GOT3 (cell line): ENCODE measurements around the gene NKD1.
"Not testable (repeated sequence)": the region's sequence is repeated elsewhere in the genome, so short reads cannot be mapped to it uniquely, and the experiment has no call there.

Source experiments
- DNase-seq: peaks from one replicate; lab custom pipeline; 2025; ENCODE audit warnings: mixed read lengths; lab: John Stamatoyannopoulos, UW

NKD1 gene

DNA sequence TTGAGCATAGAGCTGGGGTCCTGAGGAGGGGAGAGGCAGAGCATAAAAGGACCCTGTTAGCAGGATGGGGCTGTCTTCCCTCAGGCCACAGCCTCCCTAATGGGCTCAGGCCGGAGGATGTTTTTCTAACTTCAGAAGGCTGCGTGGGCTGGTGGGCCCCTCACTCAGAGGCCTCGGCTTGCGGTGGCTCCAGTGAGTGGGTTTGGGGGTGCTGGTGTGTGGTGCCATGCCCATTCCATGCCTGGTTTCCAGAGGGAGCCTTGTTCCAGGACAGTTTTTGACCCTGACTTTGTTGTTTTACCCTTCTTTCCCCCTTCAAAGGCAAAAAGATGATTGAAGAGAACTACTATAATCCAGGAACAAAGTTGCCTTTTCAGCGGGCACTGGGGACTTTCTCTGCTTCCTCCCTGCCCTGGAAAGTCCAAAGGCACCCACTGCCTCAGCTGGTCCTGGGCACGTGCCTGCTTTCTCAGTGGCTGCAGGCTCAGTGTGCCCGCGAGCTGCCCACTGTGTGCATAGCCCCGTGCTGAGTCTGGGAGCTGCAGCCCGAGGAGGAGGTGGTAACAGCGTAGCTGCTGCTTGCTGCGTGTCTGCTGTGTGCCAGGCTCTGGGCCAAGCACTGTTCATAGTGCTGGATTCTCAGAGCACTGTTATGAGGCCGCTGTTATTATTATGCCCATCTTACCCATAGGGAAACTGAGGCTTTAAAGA, 11.8 kb downstream of the NKD1 start:
- DNase-seq = no peak

DNA sequence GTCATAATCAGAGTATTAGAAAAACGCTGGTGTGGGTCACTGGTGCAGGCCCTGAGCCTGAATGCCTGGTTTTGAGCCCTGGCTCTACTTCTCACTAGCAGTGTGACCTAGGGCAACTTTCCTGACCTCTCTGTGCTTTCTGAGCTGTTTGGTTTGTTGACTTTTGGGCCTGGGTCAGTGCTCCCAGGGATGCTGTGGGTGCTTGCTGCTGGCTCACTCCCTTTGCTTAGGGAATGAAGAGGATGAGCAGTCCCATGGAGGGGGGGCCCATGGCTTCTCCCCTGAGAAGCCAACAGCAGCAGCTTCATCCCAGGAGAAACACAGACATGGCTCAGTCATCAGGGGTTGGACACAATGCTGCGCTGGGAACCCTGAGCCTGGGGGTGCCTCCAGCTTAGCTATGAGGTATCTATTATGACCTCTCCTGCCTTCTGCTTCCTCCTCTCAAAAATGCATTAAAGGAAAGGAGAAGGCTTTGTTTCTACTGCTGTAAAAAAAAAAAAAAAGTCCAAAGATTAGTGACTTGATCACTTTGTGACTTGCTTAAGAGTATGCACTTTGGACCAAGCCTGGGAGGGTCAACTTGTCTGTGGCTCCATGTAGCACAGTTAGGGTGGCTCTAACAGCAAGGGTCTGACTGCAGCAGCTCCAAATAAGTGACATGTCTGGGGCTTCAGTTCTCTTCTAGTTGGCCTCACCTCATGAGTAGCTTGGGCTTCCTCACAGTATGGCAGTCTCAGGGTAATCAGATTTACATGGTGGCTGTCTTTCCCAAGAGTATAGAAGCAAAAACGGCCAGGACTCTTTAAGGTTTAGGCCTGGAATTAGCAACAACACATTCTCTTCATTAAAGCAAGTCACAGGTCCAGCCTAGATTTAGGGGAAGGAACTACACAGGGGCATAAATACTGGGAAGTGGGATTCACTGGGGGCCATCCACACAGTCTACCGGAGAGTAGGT, 13.0 kb downstream of the NKD1 start:
- DNase-seq = no peak

DNA sequence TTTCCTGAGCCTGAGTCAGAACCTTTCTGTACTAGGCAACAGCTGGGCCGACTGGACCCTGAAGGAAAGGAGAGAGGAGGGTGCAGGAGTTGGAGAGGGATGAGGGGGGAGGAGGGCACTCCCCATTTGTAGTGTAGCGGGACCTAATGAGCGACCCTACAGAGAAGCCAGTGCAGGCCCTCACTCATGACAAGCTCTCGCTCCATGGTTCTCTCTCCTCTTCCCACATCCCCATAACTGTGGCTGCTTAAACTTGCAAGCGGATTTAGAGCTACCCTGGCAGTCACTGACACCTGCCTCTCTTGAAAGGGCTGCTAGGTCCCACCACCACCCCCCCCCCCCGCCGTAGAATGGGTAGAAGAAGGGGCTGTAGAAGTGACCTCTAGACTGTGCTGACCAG, 14.5 kb downstream of the NKD1 start:
- no peak for DNase-seq

DNA sequence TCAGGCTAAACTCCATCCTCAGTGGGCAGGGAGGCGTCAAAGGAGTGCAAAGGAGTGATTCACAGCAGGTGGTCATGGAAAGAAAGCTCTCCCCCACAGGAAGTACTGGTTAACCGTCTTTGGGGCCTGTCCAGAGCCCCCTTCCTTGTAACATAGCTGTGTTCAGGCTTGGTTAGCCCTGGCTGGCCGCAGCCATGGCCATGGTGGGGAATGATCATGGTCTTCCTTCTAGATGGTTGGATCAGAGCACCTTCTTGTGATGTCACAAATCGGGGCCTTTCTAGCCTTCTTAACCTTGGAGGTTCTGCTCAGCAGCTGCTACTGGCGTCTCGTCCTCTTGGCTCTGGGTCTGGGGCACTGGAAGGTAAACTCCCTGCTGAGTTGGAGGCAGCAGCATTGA, 15.8 kb downstream of the NKD1 start:
- no peak for DNase-seq

DNA sequence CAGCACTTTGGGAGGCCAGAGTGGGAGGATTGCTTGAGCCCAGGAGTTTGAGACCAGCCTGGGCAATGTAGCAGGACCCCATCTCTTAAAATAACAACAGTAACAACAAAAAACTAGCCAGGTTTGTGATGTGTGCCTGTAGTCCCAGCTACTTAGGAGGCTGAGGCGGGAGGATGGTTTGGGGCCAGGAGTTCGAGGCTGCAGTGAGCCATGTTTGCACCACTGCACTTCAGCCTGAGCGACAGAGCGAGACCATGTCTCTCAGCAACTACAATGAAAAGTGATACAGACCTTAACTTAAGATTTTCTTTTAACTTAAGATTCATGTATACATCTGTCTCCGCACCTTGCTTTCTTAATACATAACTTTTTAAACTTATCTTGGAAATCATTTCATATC, 17.2 kb downstream of the NKD1 start:
- DNase-seq = no peak

DNA sequence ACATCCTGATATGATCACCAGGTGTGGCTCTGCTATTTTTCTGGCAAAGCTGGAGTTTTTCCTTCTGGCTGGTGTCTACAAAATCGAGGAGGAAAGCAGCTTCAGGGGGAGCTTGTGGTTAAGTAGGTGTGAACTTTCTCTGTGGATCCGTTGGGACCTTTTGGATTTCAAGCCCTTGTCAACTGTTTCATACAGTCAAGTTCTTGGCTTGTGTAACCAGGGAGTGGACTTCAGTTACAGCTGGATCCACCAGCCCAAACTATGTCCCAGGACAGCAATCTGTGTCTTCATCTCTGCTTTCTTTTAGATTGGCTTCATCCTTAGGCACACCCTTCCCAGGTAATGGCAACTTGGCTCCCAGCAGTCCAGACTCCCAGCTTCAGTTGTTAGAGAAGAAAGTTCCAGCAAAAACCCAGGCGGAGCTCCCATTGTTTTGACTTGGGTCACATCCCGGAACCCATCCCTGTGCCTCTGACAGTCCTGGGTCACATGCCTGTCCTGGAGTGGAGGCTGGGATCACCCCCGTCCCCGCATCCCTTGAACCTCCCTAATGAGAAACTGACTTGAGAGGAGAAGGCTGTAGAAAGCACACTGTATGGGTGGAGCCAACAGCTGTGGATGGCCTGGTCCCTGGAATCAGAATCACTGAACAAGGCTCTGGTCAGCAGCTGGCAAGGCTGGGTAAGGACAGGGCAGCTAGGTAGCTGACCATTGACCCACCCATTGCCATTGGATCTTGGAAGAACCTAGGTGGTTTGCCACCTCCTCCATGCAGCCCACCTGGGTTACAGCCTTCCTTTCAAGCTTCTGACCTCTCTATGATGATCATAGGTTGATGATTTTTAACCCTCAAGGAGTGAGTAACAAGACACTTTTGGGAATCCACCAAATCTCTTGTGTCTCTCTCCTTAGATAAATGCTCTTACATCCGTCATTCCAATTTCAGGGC, 18.1 kb downstream of the NKD1 start:
- DNase-seq = no peak

DNA sequence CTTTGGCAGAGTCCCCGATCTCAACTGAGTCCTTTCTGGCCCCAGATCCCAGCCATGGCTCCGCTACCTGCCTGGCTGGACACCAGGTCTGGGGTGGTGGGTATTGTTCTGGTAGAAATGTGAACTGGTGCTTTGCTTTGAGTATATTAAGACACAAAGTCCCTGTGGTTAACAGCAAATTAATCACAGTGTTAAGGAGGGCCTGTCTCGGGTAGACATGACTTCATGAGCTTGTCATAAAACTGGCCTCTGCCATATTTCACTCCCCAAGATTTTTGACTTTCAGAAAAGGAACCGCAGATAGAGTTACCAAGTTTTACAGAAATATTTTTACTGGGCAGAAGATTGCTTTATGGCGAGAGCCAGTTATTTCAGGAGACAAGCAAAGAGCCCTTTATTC, 19.5 kb downstream of the NKD1 start:
- DNase-seq = no peak

DNA sequence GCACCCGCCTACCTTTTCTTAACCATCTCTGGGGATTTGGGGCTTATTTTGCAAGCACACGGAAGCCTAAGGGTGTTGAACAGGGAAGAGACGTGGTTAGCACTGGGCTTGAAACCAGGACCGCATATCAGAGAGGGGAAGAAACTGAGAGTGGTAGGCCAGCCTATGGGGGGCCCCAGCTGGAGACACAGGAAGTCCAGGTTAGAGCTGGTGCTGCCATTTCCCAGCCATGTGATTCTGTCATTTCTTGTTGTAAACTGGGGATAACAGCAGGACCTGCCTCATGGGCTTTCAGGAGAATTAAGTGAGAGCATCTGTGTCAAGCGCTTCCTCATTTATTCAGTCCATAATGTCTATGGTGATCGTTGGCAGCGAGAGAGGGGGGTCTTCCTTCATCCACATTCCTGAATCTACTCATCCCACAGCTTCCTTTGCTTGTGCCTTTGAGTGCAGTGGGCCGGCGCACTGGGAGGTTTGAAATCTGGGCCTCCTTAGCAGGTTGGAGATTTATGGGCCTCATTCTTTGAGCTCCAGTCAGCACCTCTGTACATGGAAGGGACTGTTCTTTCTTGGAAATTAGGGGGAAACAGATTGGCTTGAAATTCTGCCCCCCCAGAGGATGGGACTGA, 20.1 kb downstream of the NKD1 start:
- DNase-seq = no peak

DNA sequence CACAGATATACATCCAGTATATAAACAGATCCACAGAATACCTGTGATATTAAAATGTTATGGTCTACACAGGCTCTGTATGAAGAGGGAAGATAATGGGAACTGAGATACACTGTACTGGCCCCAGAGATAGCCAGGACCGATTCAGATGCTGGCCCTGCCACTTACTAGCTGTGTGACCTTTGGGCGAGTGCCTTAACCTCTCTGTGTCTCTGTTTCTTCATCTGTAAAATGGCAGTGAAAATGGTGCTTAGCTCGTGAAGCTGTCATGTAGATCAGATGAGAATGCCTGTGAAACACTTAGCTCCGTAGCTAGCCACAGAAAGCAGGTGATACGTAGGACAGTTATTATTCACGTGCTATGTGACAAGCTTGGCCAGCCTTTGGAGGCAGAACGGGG, 22.2 kb downstream of the NKD1 start:
- no peak for DNase-seq

DNA sequence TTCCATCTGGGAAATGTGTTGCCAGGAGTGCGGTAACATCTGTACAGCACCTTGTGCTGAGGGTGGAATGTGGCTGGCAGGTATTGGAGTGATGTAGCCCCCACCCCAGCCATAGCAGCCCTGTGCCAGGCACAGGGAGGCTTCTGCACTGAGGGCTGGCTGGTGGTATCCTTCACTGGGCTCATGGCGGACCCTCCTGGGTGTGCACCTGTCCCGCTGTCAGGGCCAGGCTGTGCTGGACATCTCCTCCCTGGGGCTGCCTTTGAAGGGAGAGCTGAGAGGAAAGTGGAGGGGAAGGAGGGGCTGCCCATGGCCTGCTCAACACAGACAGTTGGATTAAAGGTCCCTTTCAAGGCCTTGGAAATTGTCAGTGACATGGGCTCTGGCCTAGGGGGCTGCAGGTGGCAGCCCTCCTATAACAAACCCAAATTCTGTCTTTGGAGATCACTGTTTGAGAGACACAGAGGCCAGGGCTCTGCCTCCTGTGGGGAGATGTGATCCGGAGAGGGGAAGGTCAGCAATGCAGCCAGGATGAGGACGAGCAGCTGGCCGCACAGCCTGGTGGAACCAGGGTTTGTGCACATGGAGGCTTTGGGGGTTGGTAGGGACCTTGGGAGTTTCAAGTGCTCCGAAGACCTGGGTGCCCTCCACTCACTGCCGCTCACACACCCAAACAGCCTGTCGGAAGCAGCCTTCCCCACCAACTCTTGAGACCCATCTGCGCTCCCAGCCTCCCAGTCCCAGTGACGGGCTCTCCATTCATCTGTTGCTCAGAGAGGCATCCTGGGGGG, 22.8 kb downstream of the NKD1 start:
- no peak for DNase-seq

DNA sequence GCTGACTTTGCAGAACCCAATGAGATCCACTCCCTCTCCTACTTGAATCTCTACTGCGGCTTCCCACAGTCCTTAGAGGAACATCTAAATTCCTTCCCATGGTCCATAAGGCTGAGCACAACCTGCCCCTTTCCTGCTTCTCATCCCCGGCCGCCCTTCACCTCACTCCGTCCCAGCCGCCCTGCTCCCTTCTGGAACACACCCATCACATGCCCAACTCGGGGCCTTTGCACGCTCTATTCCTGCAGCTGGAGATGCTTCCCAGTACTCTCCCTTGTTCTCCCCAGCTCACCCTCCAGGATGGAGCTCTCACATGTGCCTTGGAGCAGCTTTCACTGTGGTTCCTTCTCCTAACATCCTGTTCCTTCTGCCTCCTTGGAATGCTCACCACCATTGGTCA, 23.6 kb downstream of the NKD1 start:
- no peak for DNase-seq

DNA sequence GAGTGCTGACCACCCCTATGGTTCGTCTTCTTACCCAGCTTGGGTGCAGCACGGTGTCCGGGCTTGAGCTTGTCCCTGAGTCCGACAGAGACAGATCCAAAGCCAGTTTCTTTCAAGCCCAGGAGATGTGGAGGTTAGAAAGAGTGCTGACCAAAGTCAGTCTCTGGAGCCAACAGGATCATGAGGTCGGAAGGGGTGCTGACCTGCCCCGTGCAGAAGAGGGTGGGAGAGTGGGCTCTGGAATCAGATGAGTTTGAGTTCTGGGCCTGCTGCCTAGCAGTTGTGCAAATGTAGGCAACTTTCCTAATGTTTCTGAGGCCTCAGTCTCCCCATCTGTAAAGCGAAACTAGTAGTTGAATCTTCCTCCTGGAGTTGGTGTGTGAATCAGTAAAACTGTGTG, 24.5 kb downstream of the NKD1 start:
- DNase-seq = no peak

DNA sequence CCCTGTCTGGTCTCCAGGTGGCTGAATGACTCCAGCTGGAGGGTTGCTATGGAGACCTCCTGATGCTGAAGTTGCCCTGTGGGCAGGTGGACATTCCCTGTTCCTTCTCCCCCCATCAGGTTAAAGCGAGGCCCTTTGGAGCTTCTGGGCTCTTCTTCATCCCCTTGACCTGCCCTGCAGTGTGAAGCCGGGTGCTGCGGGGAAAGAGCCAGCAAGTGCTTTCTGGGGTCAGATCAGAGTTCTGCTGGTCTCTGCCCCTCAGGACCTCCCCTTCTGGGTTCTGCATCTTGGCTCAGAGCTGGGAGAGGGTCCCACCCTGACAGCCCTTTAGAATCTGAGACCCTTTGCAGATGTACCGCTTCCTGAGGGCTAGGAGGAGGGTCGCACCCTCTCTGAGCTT, 25.1 kb downstream of the NKD1 start:
- DNase-seq = no peak

DNA sequence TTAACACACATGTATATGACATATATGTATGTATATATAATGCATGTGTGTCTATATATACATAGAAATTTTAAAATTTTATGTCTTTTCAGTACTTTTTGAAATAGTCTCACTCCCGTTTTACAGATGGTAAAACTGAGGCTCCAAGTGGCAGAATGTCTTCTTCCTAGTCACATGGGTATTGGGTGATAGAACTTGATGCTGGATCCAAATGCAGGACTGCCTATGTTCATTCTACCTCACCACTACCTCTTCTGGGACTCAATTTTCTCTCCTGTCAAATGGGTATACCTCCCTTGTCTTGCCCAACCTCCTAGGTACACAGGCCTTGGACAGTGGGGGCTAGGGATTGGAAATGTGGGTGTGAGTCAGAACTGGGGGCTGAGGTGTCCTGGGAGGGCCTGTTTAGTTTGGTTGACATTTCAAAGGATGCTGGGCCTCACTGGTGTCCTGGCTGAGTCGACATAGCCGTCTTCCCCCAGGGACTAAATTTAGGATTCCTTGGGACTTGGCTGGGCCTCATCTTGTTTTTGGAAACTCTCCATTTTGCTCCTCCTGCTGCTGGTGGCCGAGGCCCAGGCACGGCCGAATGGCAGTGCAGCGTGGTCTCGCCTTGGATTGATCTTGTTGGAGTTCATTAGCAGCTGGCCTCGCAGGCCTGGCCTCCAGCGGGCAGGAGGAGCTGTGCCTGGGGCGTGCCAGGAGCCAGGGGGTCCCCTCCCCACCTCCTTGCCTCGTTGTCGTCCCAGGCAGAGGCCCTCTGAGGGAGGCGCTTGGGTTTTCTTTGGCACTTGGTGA, 25.9 kb downstream of the NKD1 start:
- DNase-seq = no peak

DNA sequence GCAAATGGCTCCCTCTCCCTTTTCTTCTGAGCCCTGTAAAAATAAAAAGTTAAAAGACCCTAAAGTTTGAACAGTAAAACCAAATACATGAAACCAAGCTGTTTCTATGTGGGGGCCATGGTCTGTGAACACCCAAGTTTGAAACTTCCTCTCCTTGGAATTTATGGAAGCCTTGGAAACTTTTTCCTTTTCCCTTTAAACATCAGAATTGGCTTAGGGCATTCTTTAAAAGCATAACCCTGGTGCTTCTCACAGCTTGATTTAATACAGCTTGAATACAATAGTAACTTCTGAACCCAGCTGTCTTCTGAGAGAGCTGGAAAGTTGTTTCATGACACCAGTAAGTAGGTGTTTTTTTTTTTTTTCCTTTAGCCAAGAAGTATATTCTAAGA, 26.5 kb downstream of the NKD1 start:
- no peak for DNase-seq

DNA sequence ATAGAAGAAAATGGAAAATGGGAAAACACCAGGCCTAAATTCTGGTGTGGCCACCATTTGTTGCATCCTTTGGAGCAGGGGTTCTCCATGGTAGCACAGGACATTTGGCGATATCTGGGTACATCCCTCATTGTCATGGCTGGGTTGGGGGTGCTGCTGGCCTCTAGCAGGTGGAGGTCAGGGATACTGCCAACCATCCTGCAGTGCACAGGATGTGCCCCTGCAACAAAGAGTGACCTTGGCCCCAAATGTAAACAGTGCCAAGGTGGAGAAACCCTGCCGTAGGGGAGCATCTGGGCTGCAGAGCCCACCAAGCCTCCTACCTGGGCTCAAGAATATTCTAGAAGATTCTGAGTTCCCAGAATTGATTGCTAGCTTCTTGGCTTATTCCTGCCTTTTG, 27.5 kb downstream of the NKD1 start:
- no peak for DNase-seq

DNA sequence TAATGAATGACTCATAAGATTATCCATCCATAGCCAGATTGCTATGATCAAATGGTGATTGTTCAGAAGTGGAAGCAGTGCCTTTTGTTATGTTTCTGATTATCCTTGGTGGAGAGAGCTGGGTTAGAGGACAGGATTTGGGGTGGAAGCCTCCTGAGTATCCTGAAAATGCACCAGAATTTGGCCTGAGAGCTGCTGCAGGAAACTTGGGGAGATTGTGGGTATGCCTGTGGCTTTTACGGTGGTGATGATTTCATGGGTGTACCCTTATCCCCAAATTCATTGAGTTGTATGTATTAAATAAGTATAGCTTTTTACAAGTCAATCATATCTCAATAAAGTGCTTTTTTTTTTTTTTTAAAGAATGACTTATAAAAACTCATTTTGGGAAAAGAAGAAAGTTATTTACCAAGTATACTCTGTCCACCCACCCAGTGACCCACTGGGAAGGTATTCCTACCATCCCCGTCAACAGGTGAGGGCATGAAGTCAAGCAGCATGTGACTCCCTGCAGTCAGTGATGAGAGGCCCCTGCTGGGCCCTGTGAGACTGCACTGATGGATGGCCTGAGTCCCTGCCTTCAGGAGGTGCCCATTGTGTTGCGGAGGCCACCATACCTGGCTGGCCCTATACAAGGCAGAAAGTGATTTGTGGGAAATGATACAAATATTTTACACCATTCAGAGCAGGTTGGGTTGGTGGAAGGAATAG, 28.4 kb downstream of the NKD1 start:
- DNase-seq = no peak

DNA sequence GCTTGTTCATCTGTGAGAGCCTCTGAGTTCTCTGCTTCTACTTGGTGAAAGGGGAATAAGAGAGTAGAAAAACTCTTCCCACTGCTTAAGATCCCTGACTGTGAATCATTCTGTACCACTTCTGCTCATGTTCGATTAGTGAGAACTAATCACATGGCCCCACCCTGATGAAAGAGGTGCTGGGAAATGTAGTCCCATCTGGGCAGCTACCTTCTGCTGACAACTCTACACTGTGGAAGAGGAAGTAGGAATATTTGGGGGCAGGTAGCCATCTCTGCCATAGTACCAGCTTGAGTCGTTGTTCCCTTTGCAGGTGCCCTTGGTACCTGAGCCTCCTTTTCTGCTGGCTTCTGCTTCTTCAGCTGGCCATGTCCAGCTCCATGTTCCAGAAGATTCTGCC, 29.9 kb downstream of the NKD1 start:
- no peak for DNase-seq

DNA sequence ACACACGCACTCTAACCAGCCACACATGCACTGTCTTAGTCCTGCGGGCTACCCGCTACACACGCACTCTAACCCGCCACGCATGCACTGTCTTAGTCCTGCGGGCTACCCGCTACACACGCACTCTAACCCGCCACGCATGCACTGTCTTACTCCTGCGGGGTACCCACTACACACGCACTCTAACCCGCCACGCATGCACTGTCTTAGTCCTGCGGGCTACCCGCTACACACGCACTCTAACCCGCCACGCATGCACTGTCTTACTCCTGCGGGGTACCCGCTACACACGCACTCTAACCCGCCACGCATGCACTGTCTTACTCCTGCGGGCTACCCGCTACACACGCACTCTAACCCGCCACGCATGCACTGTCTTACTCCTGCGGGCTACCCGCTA, 31.2 kb downstream of the NKD1 start:
- DNase-seq = not testable (repeated sequence)
